Nephron progenitor cell (in vitro differentiated cells): ENCODE data around the gene SNRPD3.
"Not testable (repeated sequence)": the region's sequence is repeated elsewhere in the genome, so short reads cannot be mapped to it uniquely, and the experiment has no call there.

Experiments
- DNase-seq: peaks from one replicate; pipeline ENCODE4 v3.0.0; 2021
- H3K27ac Mint-ChIP-seq: 2 replicates; pipeline ENCODE4 v1.8.0; 2021; ENCODE audit warnings: mild to moderate bottlenecking, moderate library complexity, mixed read lengths
- H3K27me3 Mint-ChIP-seq: 2 replicates; pipeline ENCODE4 v1.8.0; 2021; ENCODE audit warnings: mild to moderate bottlenecking, low read depth, mixed read lengths; ENCODE audit not compliant: poor library complexity
- H3K36me3 Mint-ChIP-seq: 2 replicates; pipeline ENCODE4 v1.8.0; 2021; ENCODE audit warnings: low read depth, mixed read lengths
- H3K4me1 Mint-ChIP-seq: 2 replicates; pipeline ENCODE4 v1.8.0; 2021; ENCODE audit warnings: mixed read lengths
- H3K4me3 Mint-ChIP-seq: 2 replicates; pipeline ENCODE4 v1.8.0; 2021; ENCODE audit warnings: mild to moderate bottlenecking, moderate library complexity, mixed read lengths
- H3K9me3 Mint-ChIP-seq: 2 replicates; pipeline ENCODE4 v1.8.0; 2021; ENCODE audit warnings: mild to moderate bottlenecking, moderate library complexity, mixed read lengths
- CTCF ChIP-seq: fragments of 200-600 bp; sonication (generic); IDR thresholded peaks from 2 replicates; pipeline ENCODE4 v1.5.0; 2021; ENCODE audit warnings: antibody characterized with exemption

Gene SNRPD3

GRCh38 chr22:24589518-24590030 lies 33.8 kb downstream of the SNRPD3 start:
- DNase-seq = no peak
- no peak overlapping the region for H3K4me3 Mint-ChIP-seq
- H3K27ac Mint-ChIP-seq = no peak overlapping the region
- H3K27me3 Mint-ChIP-seq = peaks cover 3% of the 10 kb centered on the region
- H3K4me1 Mint-ChIP-seq = peaks cover 21% of the 10 kb centered on the region
- no peaks in the 10 kb centered on the region for H3K9me3 Mint-ChIP-seq
- H3K36me3 Mint-ChIP-seq = no peaks in the 10 kb centered on the region
- no peak for TF ChIP-seq CTCF

GRCh38 chr22:24590596-24591173 lies 34.9 kb downstream of the SNRPD3 start:
- H3K4me3 Mint-ChIP-seq = no peak overlapping the region
- H3K36me3 Mint-ChIP-seq = no peaks in the 10 kb centered on the region
- peaks cover 30% of the 10 kb centered on the region for H3K4me1 Mint-ChIP-seq

GRCh38 chr22:24591286-24591830 lies 35.6 kb downstream of the SNRPD3 start:
- Mint-ChIP-seq H3K27me3 (peaks cover 3% of the 10 kb centered on the region), H3K4me3 (peak overlapping the region; percentile 92), H3K9me3 (no peaks in the 10 kb centered on the region), H3K4me1 (peaks cover 30% of the 10 kb centered on the region), H3K27ac (no peak overlapping the region), H3K36me3 (no peaks in the 10 kb centered on the region)
- DNase-seq = no peak
- TF ChIP-seq CTCF = no peak

More at GRCh38 chr22:24590596-24591173, 34.9 kb downstream of the SNRPD3 start:
- H3K27ac Mint-ChIP-seq = peak overlapping the region; percentile 32
- peaks cover 3% of the 10 kb centered on the region for H3K27me3 Mint-ChIP-seq
- TF ChIP-seq CTCF = no peak
- DNase-seq = no peak
- no peaks in the 10 kb centered on the region for H3K9me3 Mint-ChIP-seq

GRCh38 chr22:24592058-24592850 lies 36.5 kb downstream of the SNRPD3 start:
- no peak for DNase-seq
- Mint-ChIP-seq H3K4me3 (peak overlapping the region; percentile 92), H3K4me1 (peaks cover 30% of the 10 kb centered on the region)

GRCh38 chr22:24592851-24593558 lies 37.2 kb downstream of the SNRPD3 start, which contains the start of gene LRRC75B:
Gene LRRC75B (minus strand): TSS chr22:24593073. CDS start chr22:24593039, 34 bp downstream.
- H3K9me3 Mint-ChIP-seq = no peaks in the 10 kb centered on the region
- DNase-seq = peak; percentile 89
- no peaks in the 10 kb centered on the region for H3K36me3 Mint-ChIP-seq
- peaks cover 30% of the 10 kb centered on the region for H3K4me1 Mint-ChIP-seq
- TF ChIP-seq CTCF = no peak
- peak within 1 kb of the TSS; percentile 79 for H3K27ac Mint-ChIP-seq
- peaks cover 3% of the 10 kb centered on the region for H3K27me3 Mint-ChIP-seq
- H3K4me3 Mint-ChIP-seq = peak within 1 kb of the TSS; percentile 92

More at GRCh38 chr22:24592058-24592850, 36.5 kb downstream of the SNRPD3 start:
- Mint-ChIP-seq H3K27me3 (peaks cover 3% of the 10 kb centered on the region), H3K27ac (no peak overlapping the region), H3K9me3 (no peaks in the 10 kb centered on the region), H3K36me3 (no peaks in the 10 kb centered on the region)
- no peak for TF ChIP-seq CTCF

GRCh38 chr22:24593559-24593835 lies 37.7 kb downstream of the SNRPD3 start:
- DNase-seq, H3K9me3 Mint-ChIP-seq, H3K27me3 Mint-ChIP-seq, H3K36me3 Mint-ChIP-seq: not testable (repeated sequence)
- Mint-ChIP-seq H3K27ac (peak overlapping the region; percentile 79), H3K4me1 (peaks cover 30% of the 10 kb centered on the region), H3K4me3 (peak overlapping the region; percentile 80)
